Measurements from ENCODE around the gene IFIT1B.

Gene IFIT1B

DNA sequence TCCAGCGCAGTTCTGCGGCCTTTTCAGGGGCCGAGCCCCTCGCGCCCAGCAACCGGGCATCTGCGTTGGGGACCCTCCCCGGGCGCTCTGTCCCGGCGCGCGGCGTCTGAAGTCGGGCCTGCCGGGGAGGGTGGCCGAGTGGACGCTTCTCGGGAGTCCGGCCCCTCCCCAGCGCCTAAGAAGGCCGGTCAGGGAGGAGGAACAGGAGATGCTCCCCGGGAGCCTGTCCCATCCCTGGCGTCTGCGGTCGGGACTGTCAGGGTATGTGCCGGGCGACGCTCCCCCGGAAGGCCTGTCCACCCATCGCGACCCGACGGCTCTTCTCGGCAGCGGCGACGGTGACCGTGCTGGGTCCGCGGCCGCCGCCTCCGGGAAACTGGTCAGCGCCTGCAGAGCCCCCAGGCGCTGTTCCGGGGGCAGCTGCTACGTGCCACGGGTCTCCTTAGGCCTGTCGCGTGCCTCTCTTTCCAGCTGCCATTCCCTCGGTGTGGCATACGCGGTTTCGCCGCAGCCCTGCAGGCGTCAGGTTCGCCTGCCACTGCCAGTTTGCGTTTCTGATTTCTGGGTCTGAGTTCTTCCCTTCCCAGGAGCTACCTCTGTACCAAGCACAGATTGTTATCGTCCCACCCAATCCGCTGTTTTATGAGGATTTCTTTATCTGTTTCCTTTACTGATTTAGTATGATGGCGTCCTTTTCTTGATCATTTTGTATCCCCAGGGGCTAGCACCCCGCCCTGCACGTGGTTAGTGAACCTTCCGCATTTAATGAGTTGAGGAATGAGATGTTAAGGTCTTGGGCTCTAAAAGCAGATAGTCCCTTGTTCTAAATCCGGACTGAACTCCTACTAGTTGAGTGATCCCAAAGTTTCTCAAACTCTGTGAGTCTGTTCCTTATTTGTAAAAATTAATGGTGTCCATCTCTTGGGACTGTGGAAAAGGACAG, 37.3 kb downstream of the IFIT1B start:
- DNase-seq = peak; percentile 49

GRCh38 chr10:89416465-89416864, 38.6 kb downstream of the IFIT1B start:
- DNase-seq = no peak

- DNase-seq = peak; percentile 31
These were observed 41.7 kb downstream of the IFIT1B start for GRCh38 chr10:89419548-89419947.

- DNase-seq = no peak
These were observed 43.2 kb downstream of the IFIT1B start for GRCh38 chr10:89421018-89421476.

DNA sequence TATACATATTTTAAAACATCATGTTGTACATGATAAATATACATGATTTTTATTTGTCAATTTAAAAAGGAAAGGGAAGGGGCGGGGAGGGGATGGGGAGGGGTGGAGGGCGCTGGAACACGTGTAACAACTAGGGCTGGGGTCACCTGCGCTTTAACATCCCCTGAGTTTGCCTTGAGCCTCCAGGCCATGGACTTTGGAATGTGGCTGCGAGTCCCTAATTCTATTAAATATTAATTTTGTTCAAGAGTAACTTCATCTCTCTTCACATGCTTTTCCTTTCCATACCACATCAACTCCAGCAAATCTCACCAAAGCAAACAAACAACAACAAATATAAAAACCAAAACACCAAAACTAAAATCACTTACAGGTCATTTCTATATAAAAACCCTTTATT, 47.1 kb downstream of the IFIT1B start:
- DNase-seq = no peak

DNA sequence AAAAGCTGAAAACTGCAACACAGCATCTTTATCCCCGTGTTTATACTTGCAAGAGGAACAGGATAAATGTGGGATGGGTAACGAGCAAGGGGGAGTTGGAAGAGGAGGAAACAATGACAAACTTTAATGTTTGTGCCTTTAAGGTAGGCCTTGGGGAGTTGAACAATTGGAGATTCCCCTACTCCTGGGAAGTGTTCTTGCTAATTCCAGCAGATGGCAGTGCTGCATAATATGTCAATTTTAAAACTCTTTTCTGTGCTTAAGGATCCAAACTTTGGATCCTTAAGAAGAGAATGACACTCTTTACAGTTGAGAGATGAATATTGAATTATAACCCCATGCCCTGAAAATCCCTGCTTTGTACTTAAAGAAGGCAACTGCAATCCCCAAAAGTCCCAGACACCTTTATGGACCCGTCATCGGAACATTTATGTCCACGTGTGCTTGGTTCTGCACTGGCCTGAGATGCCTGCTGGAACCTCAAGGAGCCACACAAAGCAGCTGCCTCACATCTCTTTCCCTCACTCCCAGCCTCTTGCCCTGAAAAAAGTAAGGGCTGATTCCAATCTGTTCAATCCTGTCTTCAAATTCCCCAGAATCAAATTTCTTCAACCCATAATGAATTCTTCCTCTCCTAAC, 48.5 kb downstream of the IFIT1B start:
- DNase-seq = peak; percentile 61

DNA sequence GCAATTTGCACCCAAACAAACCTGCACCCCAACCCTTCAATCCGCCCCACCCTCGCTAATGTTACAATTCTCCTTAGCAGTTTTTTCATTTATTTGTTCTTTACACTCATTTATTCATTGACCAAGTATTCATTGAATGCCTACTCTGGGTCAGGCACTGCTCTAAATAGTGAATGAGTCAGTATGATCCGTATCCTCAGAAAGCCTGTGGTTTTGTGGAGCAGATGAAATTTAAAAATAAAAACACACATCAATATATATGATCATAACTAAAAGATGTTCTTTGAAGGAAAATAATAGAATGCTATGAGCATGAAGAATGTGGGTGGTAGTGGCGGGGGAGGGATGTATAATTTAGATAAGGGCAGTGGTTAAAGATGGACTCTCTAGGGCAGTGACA, 49.8 kb downstream of the IFIT1B start:
- DNase-seq = peak; percentile 92

GRCh38 chr10:89428877-89429276, 51.0 kb downstream of the IFIT1B start:
- no peak for DNase-seq

DNA sequence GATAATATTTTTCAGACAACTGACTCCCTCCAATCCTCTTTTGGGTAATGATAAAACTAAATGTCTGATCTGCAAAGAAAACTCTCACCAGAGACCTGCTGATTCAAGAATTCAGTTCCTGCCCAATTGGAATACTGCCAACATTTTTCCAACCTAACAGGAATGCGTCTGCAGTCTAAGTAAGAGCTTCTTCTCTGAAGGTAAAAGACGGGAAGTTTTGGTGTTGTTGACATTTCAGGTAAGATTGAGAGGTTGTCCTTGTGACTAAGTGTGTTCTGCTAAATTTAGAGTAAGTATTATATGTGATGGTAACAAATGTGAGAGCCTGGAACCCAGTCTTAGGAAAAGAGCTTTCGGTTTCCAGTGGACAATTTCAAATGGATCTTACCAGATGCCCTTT, 54.1 kb downstream of the IFIT1B start:
- peak; percentile 31 for DNase-seq
